Fibroblast of pulmonary artery (primary cell): Measurements from ENCODE around the gene STX1B.

Experiments
- DNase-seq: peaks from one replicate; pipeline ENCODE4 v3.0.0-alpha.2; 2010; ENCODE audit warnings: low read depth
- H3K4me3 ChIP-seq: replicated peaks from 2 replicates; pipeline ENCODE4 v1.5.1; 2011; ENCODE audit warnings: low read depth, mild to moderate bottlenecking, control low read depth, low read length, moderate library complexity
- CTCF ChIP-seq: IDR thresholded peaks from 2 replicates; pipeline ENCODE4 v1.5.1; 2011; ENCODE audit warnings: mild to moderate bottlenecking, control low read depth, low read length, inconsistent platforms; ENCODE audit errors: missing control alignments

STX1B gene

GRCh38 chr16:30979170-30980022, 31.0 kb downstream of the STX1B start:
- no peak overlapping the region for H3K4me3 ChIP-seq
- no peak for DNase-seq
- no peak for TF ChIP-seq CTCF

- H3K4me3 ChIP-seq: no peak overlapping the region
- DNase-seq: no peak
- peak; percentile 31 for TF ChIP-seq CTCF
These were observed 32.9 kb downstream of the STX1B start for GRCh38 chr16:30977502-30977901.

GRCh38 chr16:30976486-30976885, 34.0 kb downstream of the STX1B start:
- TF ChIP-seq CTCF: no peak
- H3K4me3 ChIP-seq: no peak overlapping the region
- no peak for DNase-seq

GRCh38 chr16:30974348-30974747, 36.1 kb downstream of the STX1B start:
- DNase-seq: no peak
- TF ChIP-seq CTCF: no peak
- H3K4me3 ChIP-seq: no peak overlapping the region

GRCh38 chr16:30972872-30973271, 37.6 kb downstream of the STX1B start:
- DNase-seq: no peak
- no peak overlapping the region for H3K4me3 ChIP-seq
- peak; percentile 8 for TF ChIP-seq CTCF

GRCh38 chr16:30971298-30971697, 39.1 kb downstream of the STX1B start:
- TF ChIP-seq CTCF: no peak
- no peak for DNase-seq
- no peak overlapping the region for H3K4me3 ChIP-seq
